Glutamatergic neuron (in vitro differentiated cells): ENCODE measurements around the gene PSEN1. TPM values are rescaled to one million over a fixed set of nuclear protein-coding genes. Genes with fewer than 3 reads are reported as not detected.
"Not testable (repeated sequence)": the region's sequence is repeated elsewhere in the genome, so short reads cannot be mapped to it uniquely, and the experiment has no call there.

ENCODE experiments used
- DNase-seq: peaks from one replicate; pipeline ENCODE4 v3.0.0; 2022
- H3K27ac Mint-ChIP-seq: one replicate; pipeline ENCODE4 v1.8.0; 2020; ENCODE audit warnings: mild to moderate bottlenecking, mixed read lengths, inconsistent platforms; ENCODE audit not compliant: unreplicated experiment
- H3K27me3 Mint-ChIP-seq: one replicate; pipeline ENCODE4 v1.8.0; 2020; ENCODE audit warnings: mild to moderate bottlenecking, moderate library complexity, mixed read lengths, inconsistent platforms; ENCODE audit not compliant: unreplicated experiment
- H3K36me3 Mint-ChIP-seq: one replicate; pipeline ENCODE4 v1.8.0; 2020; ENCODE audit warnings: mild to moderate bottlenecking, mixed read lengths, inconsistent platforms; ENCODE audit not compliant: unreplicated experiment
- H3K4me1 Mint-ChIP-seq: one replicate; pipeline ENCODE4 v1.8.0; 2020; ENCODE audit warnings: mild to moderate bottlenecking, low read depth, mixed read lengths, inconsistent platforms; ENCODE audit not compliant: unreplicated experiment
- H3K4me3 Mint-ChIP-seq: one replicate; pipeline ENCODE4 v1.8.0; 2020; ENCODE audit warnings: mild to moderate bottlenecking, mixed read lengths, inconsistent platforms; ENCODE audit not compliant: unreplicated experiment
- H3K9me3 Mint-ChIP-seq: one replicate; pipeline ENCODE4 v1.8.0; 2020; ENCODE audit warnings: mild to moderate bottlenecking, moderate library complexity, mixed read lengths, inconsistent platforms; ENCODE audit not compliant: unreplicated experiment
- total RNA-seq: library from RNA; stranded (reverse); fragmentation: NEBNext Ultra II Directional; extraction: Animal tissue kit (Norgen Biotek cat#: 25700); gene quantifications from one replicate; pipeline ENCODE4 v1.2.1, GENCODE V29; 2021; ENCODE audit not compliant: unreplicated experiment
- TF ChIP-seq, protein P1 (sequence below): fragments of 200-600 bp; sonication (generic); IDR thresholded peaks from one replicate; pipeline ENCODE4 v1.5.0; 2021; ENCODE audit not compliant: partially characterized antibody, unreplicated experiment

Gene PSEN1
- total RNA-seq, 1 donor from 2014 or later, result 79.7 TPM

- H3K36me3 Mint-ChIP-seq, result peaks cover 21% of the 10 kb centered on the region
- no peaks in the 10 kb centered on the region for H3K9me3 Mint-ChIP-seq
- DNase-seq, result no peak
- TF ChIP-seq, protein P1, sequence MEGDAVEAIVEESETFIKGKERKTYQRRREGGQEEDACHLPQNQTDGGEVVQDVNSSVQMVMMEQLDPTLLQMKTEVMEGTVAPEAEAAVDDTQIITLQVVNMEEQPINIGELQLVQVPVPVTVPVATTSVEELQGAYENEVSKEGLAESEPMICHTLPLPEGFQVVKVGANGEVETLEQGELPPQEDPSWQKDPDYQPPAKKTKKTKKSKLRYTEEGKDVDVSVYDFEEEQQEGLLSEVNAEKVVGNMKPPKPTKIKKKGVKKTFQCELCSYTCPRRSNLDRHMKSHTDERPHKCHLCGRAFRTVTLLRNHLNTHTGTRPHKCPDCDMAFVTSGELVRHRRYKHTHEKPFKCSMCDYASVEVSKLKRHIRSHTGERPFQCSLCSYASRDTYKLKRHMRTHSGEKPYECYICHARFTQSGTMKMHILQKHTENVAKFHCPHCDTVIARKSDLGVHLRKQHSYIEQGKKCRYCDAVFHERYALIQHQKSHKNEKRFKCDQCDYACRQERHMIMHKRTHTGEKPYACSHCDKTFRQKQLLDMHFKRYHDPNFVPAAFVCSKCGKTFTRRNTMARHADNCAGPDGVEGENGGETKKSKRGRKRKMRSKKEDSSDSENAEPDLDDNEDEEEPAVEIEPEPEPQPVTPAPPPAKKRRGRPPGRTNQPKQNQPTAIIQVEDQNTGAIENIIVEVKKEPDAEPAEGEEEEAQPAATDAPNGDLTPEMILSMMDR, result no peak
- H3K4me1 Mint-ChIP-seq, result no peaks in the 10 kb centered on the region
- H3K4me3 Mint-ChIP-seq, result no peak overlapping the region
- H3K27me3 Mint-ChIP-seq, result peaks cover 2% of the 10 kb centered on the region
- H3K27ac Mint-ChIP-seq, result no peak overlapping the region
Measured at GRCh38 chr14:73168691-73169090, 32.4 kb downstream of the PSEN1 start.

GRCh38 chr14:73169855-73170254 lies 33.5 kb downstream of the PSEN1 start:
- not testable (repeated sequence) for H3K27me3 Mint-ChIP-seq, H3K4me1 Mint-ChIP-seq, H3K27ac Mint-ChIP-seq, DNase-seq, H3K9me3 Mint-ChIP-seq, H3K4me3 Mint-ChIP-seq
- H3K36me3 Mint-ChIP-seq, result peaks cover 16% of the 10 kb centered on the region

DNA sequence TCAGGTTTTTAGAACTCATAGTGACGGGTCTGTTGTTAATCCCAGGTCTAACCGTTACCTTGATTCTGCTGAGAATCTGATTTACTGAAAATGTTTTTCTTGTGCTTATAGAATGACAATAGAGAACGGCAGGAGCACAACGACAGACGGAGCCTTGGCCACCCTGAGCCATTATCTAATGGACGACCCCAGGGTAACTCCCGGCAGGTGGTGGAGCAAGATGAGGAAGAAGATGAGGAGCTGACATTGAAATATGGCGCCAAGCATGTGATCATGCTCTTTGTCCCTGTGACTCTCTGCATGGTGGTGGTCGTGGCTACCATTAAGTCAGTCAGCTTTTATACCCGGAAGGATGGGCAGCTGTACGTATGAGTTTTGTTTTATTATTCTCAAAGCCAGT lies 34.4 kb downstream of the PSEN1 start:
- DNase-seq, result no peak
- Mint-ChIP-seq H3K36me3 (peaks cover 16% of the 10 kb centered on the region), H3K4me3 (no peak overlapping the region), H3K27ac (no peak overlapping the region), H3K4me1 (no peaks in the 10 kb centered on the region), H3K27me3 (peaks cover 2% of the 10 kb centered on the region), H3K9me3 (no peaks in the 10 kb centered on the region)
- TF ChIP-seq, protein P1, result no peak

GRCh38 chr14:73172500-73172899 lies 36.2 kb downstream of the PSEN1 start:
- Mint-ChIP-seq H3K4me3 (no peak overlapping the region), H3K4me1 (no peaks in the 10 kb centered on the region), H3K36me3 (peaks cover 16% of the 10 kb centered on the region), H3K27me3 (peaks cover 2% of the 10 kb centered on the region), H3K27ac (no peak overlapping the region), H3K9me3 (peaks cover 2% of the 10 kb centered on the region)
- no peak for DNase-seq
- TF ChIP-seq, protein P1, result no peak

DNA sequence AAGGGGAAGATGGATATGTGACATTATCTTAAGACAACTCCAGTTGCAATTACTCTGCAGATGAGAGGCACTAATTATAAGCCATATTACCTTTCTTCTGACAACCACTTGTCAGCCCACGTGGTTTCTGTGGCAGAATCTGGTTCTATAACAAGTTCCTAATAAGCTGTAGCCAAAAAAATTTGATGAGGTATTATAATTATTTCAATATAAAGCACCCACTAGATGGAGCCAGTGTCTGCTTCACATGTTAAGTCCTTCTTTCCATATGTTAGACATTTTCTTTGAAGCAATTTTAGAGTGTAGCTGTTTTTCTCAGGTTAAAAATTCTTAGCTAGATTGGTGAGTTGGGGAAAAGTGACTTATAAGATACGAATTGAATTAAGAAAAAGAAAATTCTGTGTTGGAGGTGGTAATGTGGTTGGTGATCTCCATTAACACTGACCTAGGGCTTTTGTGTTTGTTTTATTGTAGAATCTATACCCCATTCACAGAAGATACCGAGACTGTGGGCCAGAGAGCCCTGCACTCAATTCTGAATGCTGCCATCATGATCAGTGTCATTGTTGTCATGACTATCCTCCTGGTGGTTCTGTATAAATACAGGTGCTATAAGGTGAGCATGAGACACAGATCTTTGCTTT lies 36.9 kb downstream of the PSEN1 start:
- H3K4me3 Mint-ChIP-seq, result no peak overlapping the region
- H3K27me3 Mint-ChIP-seq, result peaks cover 2% of the 10 kb centered on the region
- peaks cover 16% of the 10 kb centered on the region for H3K36me3 Mint-ChIP-seq
- peaks cover 2% of the 10 kb centered on the region for H3K9me3 Mint-ChIP-seq
- H3K27ac Mint-ChIP-seq, result no peak overlapping the region
- TF ChIP-seq, protein P1, result no peak
- no peak for DNase-seq
- H3K4me1 Mint-ChIP-seq, result no peaks in the 10 kb centered on the region

- no peak overlapping the region for H3K4me3 Mint-ChIP-seq
- H3K27me3 Mint-ChIP-seq, result no peaks in the 10 kb centered on the region
- no peak for DNase-seq
- peaks cover 2% of the 10 kb centered on the region for H3K9me3 Mint-ChIP-seq
- H3K4me1 Mint-ChIP-seq, result no peaks in the 10 kb centered on the region
- H3K36me3 Mint-ChIP-seq, result no peaks in the 10 kb centered on the region
- H3K27ac Mint-ChIP-seq, result no peak overlapping the region
- TF ChIP-seq, protein P1, result no peak
Measured at GRCh38 chr14:73176685-73177084, 40.4 kb downstream of the PSEN1 start.
